Measurements from ENCODE around the gene UBR7.

DNA sequence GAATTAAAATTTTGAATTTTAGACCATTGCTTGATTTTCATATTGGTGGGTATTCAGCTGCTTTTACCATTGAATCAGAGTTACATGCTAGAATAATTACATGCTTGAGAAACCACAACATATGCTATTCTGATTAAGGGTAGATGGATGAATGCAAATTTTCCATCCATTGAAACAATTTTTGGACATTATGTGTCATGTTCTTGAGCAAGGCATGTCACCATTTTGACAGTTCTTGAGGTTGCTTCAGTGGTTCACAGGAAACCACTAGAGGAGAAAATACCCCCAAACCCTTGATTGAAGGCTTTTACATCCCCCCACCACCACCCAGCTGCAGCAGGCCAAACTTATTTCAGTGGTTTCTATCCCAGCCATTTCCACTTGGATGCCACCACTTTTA, 13.5 kb downstream of the UBR7 start:
- TF ChIP-seq, protein P1, sequence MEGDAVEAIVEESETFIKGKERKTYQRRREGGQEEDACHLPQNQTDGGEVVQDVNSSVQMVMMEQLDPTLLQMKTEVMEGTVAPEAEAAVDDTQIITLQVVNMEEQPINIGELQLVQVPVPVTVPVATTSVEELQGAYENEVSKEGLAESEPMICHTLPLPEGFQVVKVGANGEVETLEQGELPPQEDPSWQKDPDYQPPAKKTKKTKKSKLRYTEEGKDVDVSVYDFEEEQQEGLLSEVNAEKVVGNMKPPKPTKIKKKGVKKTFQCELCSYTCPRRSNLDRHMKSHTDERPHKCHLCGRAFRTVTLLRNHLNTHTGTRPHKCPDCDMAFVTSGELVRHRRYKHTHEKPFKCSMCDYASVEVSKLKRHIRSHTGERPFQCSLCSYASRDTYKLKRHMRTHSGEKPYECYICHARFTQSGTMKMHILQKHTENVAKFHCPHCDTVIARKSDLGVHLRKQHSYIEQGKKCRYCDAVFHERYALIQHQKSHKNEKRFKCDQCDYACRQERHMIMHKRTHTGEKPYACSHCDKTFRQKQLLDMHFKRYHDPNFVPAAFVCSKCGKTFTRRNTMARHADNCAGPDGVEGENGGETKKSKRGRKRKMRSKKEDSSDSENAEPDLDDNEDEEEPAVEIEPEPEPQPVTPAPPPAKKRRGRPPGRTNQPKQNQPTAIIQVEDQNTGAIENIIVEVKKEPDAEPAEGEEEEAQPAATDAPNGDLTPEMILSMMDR (IDR thresholded peaks at IDR 0.05 in 2 of 3, conservative IDR thresholded peaks at IDR 0.05 in 1 of 3; ENCODE audit: borderline replicate concordance in 1 of 3, insufficient read depth in 1 of 3, low read depth in 2 of 3, low read length in 2 of 3): no peak
- TF ChIP-seq, protein P2, sequence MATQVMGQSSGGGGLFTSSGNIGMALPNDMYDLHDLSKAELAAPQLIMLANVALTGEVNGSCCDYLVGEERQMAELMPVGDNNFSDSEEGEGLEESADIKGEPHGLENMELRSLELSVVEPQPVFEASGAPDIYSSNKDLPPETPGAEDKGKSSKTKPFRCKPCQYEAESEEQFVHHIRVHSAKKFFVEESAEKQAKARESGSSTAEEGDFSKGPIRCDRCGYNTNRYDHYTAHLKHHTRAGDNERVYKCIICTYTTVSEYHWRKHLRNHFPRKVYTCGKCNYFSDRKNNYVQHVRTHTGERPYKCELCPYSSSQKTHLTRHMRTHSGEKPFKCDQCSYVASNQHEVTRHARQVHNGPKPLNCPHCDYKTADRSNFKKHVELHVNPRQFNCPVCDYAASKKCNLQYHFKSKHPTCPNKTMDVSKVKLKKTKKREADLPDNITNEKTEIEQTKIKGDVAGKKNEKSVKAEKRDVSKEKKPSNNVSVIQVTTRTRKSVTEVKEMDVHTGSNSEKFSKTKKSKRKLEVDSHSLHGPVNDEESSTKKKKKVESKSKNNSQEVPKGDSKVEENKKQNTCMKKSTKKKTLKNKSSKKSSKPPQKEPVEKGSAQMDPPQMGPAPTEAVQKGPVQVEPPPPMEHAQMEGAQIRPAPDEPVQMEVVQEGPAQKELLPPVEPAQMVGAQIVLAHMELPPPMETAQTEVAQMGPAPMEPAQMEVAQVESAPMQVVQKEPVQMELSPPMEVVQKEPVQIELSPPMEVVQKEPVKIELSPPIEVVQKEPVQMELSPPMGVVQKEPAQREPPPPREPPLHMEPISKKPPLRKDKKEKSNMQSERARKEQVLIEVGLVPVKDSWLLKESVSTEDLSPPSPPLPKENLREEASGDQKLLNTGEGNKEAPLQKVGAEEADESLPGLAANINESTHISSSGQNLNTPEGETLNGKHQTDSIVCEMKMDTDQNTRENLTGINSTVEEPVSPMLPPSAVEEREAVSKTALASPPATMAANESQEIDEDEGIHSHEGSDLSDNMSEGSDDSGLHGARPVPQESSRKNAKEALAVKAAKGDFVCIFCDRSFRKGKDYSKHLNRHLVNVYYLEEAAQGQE (IDR thresholded peaks at IDR 0.05; ENCODE audit: low read depth): no peak
- TF ChIP-seq POLR2A (IDR thresholded peaks at IDR 0.05; ENCODE audit: borderline replicate concordance, extremely low read depth, insufficient read depth, insufficient read length) (no peak), RAD21 (IDR thresholded peaks at IDR 0.05; ENCODE audit: low read depth) (no peak), SP1 (IDR thresholded peaks at IDR 0.05; ENCODE audit: low read depth) (no peak), CEBPB (IDR thresholded peaks at IDR 0.05; ENCODE audit: low read depth) (no peak), EZH2 (IDR thresholded peaks at IDR 0.05) (no peak)
- TF ChIP-seq, protein P3, sequence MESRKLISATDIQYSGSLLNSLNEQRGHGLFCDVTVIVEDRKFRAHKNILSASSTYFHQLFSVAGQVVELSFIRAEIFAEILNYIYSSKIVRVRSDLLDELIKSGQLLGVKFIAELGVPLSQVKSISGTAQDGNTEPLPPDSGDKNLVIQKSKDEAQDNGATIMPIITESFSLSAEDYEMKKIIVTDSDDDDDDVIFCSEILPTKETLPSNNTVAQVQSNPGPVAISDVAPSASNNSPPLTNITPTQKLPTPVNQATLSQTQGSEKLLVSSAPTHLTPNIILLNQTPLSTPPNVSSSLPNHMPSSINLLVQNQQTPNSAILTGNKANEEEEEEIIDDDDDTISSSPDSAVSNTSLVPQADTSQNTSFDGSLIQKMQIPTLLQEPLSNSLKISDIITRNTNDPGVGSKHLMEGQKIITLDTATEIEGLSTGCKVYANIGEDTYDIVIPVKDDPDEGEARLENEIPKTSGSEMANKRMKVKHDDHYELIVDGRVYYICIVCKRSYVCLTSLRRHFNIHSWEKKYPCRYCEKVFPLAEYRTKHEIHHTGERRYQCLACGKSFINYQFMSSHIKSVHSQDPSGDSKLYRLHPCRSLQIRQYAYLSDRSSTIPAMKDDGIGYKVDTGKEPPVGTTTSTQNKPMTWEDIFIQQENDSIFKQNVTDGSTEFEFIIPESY (IDR thresholded peaks at IDR 0.05; ENCODE audit: extremely low read depth, insufficient replicate concordance, low read length): no peak
